ENCODE measurements around the gene C20orf204. TPM values are rescaled to one million over a fixed set of nuclear protein-coding genes. Genes with fewer than 3 reads are reported as not detected.
A peak's percentile ranks its signal among the peaks of the same experiment; 100 is the strongest.

Gene C20orf204
- total and polyA plus RNA-seq, 9 of the 15 experiments (the other 6 are each of a cell fraction or from before 2014, with no cell fraction given): 0.11 to 1.1 (median 0.36) TPM; not detected in 2

- TF ChIP-seq EP300 (IDR thresholded peaks at IDR 0.05; ENCODE audit: low read length): peak; percentile 9; the same call in 1 of the 2 replicates
- TF ChIP-seq FOXA3 (CRISPR knock-in tag; conservative IDR thresholded peaks at IDR 0.05 in 1 of 2, IDR thresholded peaks at IDR 0.05 in 1 of 2): 0 out of 4 replicates have a peak, but pooled peaks of 1 of the 2 experiments have one; percentile 46
- peak; percentile 92 for TF ChIP-seq CXXC5 (CRISPR knock-in tag; IDR thresholded peaks at IDR 0.05)
- TF ChIP-seq ZNF609 (CRISPR knock-in tag; IDR thresholded peaks at IDR 0.05; ENCODE audit: borderline replicate concordance): 0 out of 2 replicates have a peak, but pooled peaks have one; percentile 62
- peak; percentile 56; the same call in 1 of the 2 replicates for TF ChIP-seq BHLHE40 (IDR thresholded peaks at IDR 0.05; ENCODE audit: low read length)
- peak; percentile 98 for TF ChIP-seq ZNF395 (CRISPR knock-in tag; IDR thresholded peaks at IDR 0.05)
- 0 out of 2 replicates have a peak, but pooled peaks have one; percentile 67 for TF ChIP-seq E2F1 (CRISPR knock-in tag; IDR thresholded peaks at IDR 0.05)
- TF ChIP-seq TEAD1 (CRISPR knock-in tag; IDR thresholded peaks at IDR 0.05): peak; percentile 13 to 89; a peak in 3 of 4 replicates
- peak; percentile 68 for TF ChIP-seq SIN3B (IDR thresholded peaks at IDR 0.05; ENCODE audit: low read depth)
- peak; percentile 88 for TF ChIP-seq KDM5B (IDR thresholded peaks at IDR 0.05; ENCODE audit: insufficient replicate concordance, low read depth, low read length)
- TF ChIP-seq ZNF584 (CRISPR knock-in tag; IDR thresholded peaks at IDR 0.05; ENCODE audit: low read depth): peak; percentile 95
- peak; percentile 96 for TF ChIP-seq ZNF583 (CRISPR knock-in tag; IDR thresholded peaks at IDR 0.05)
- 0 out of 2 replicates have a peak, but pooled peaks have one; percentile 48 for TF ChIP-seq ZFP1 (CRISPR knock-in tag; IDR thresholded peaks at IDR 0.05)
- no peak for TF ChIP-seq HMG20B (CRISPR knock-in tag; IDR thresholded peaks at IDR 0.05)
- TF ChIP-seq BACH1 (tag; IDR thresholded peaks at IDR 0.05): peak; percentile 72; the same call in 1 of the 2 replicates
- 0 out of 2 replicates have a peak, but pooled peaks have one; percentile 31 for TF ChIP-seq IFI16 (CRISPR knock-in tag; IDR thresholded peaks at IDR 0.05)
- peak; percentile 93 for TF ChIP-seq PHF8 (IDR thresholded peaks at IDR 0.05; ENCODE audit: borderline replicate concordance, low read length)
- TF ChIP-seq POLR2G (IDR thresholded peaks at IDR 0.05; ENCODE audit: low read depth, low read length): peak; percentile 86
- TF ChIP-seq ASH1L (IDR thresholded peaks at IDR 0.05; ENCODE audit: borderline replicate concordance, low read depth, partially characterized antibody): no peak
These were observed 26.8 kb downstream of the C20orf204 start, which contains the start of gene TCEA2 (continued) for GRCh38 chr20:64062596-64063388.
